GM19468 (cell line): ENCODE results near the gene MFAP2.
"Not testable (repeated sequence)": the region's sequence is repeated elsewhere in the genome, so short reads cannot be mapped to it uniquely, and the experiment has no call there.

Experiments used
- ATAC-seq: cut with Tn5 transposase; IDR thresholded peaks from one replicate; pipeline ENCODE4 v1.9.1; 2021; ENCODE audit warnings: mild to moderate bottlenecking, moderate library complexity, moderate number of reproducible peaks; ENCODE audit not compliant: unreplicated experiment; ENCODE audit errors: extremely low read depth

The MFAP2 gene

GRCh38 chr1:16938351-16939321 lies 41.8 kb downstream of the MFAP2 start:
- ATAC-seq, result no peak

GRCh38 chr1:16936580-16936979 lies 43.8 kb downstream of the MFAP2 start:
- ATAC-seq, result not testable (repeated sequence)

- ATAC-seq, result not testable (repeated sequence)
Measured at GRCh38 chr1:16933945-16934344, 46.5 kb downstream of the MFAP2 start.

- ATAC-seq, result not testable (repeated sequence)
Measured at GRCh38 chr1:16931206-16931934, 49.0 kb downstream of the MFAP2 start.

GRCh38 chr1:16929146-16930041 lies 51.0 kb downstream of the MFAP2 start:
- ATAC-seq, result not testable (repeated sequence)

- ATAC-seq, result no peak
Measured at GRCh38 chr1:16927711-16928485, 52.5 kb downstream of the MFAP2 start.

- ATAC-seq, result no peak
Measured at GRCh38 chr1:16927256-16927655, 53.2 kb downstream of the MFAP2 start.

GRCh38 chr1:16926491-16927073 lies 53.8 kb downstream of the MFAP2 start:
- no peak for ATAC-seq

- ATAC-seq, result no peak
Measured at GRCh38 chr1:16925635-16926490, 54.6 kb downstream of the MFAP2 start.

GRCh38 chr1:16924919-16925477 lies 55.4 kb downstream of the MFAP2 start:
- ATAC-seq, result no peak
